Amygdala (tissue), 56 donors: ENCODE measurements around the gene TRDMT1.

ENCODE experiments used
- DNase-seq, 56 donors: peaks; one replicate each; lab custom pipeline; 2025; lab: John Stamatoyannopoulos, UW

TRDMT1 gene

GRCh38 chr10:17181110-17181509, 20.4 kb downstream of the TRDMT1 start:
- no peak for DNase-seq

- no peak for DNase-seq
These were observed 22.5 kb downstream of the TRDMT1 start for GRCh38 chr10:17179002-17179401.

GRCh38 chr10:17178006-17178405, 23.5 kb downstream of the TRDMT1 start:
- no peak for DNase-seq

GRCh38 chr10:17177014-17177413, 24.5 kb downstream of the TRDMT1 start:
- no peak for DNase-seq

- no peak for DNase-seq
These were observed 25.4 kb downstream of the TRDMT1 start for GRCh38 chr10:17176091-17176490.

GRCh38 chr10:17175551-17175950, 25.9 kb downstream of the TRDMT1 start:
- DNase-seq: no peak

GRCh38 chr10:17174626-17175025, 26.8 kb downstream of the TRDMT1 start:
- DNase-seq: no peak

GRCh38 chr10:17171141-17171641, 30.3 kb downstream of the TRDMT1 start:
- no peak for DNase-seq

GRCh38 chr10:17169803-17170202, 31.7 kb downstream of the TRDMT1 start:
- DNase-seq: no peak

- no peak for DNase-seq
These were observed 34.8 kb downstream of the TRDMT1 start for GRCh38 chr10:17166699-17167098.

GRCh38 chr10:17162828-17163227, 38.6 kb downstream of the TRDMT1 start:
- no peak for DNase-seq

GRCh38 chr10:17161775-17162174, 39.7 kb downstream of the TRDMT1 start:
- DNase-seq: no peak

- DNase-seq: no peak
These were observed 44.4 kb downstream of the TRDMT1 start for GRCh38 chr10:17157024-17157423.

- no peak for DNase-seq
These were observed 45.6 kb downstream of the TRDMT1 start for GRCh38 chr10:17155826-17156225.

GRCh38 chr10:17154116-17154515, 47.4 kb downstream of the TRDMT1 start:
- no peak for DNase-seq

GRCh38 chr10:17153321-17153720, 48.2 kb downstream of the TRDMT1 start:
- no peak for DNase-seq

GRCh38 chr10:17151716-17152115, 49.8 kb downstream of the TRDMT1 start:
- DNase-seq: no peak

- no peak for DNase-seq
These were observed 53.5 kb downstream of the TRDMT1 start for GRCh38 chr10:17147884-17148489.

- DNase-seq: no peak
These were observed 54.6 kb downstream of the TRDMT1 start for GRCh38 chr10:17146892-17147291.

- no peak for DNase-seq
These were observed 56.2 kb downstream of the TRDMT1 start for GRCh38 chr10:17145239-17145638.

GRCh38 chr10:17144757-17145156, 56.7 kb downstream of the TRDMT1 start:
- no peak for DNase-seq

GRCh38 chr10:17144032-17144431, 57.4 kb downstream of the TRDMT1 start:
- no peak for DNase-seq
